ENCODE results near the gene PODN.

PODN gene

GRCh38 chr1:53061859-53062707, at the start of gene PODN:
PODN (plus strand) TSS chr1:53062213; CDS start chr1:53069856, 7,643 bp downstream.
- in situ Hi-C loops (cut with MboI; ENCODE audit: low sequenced_read_pairs), result no loop called here

DNA sequence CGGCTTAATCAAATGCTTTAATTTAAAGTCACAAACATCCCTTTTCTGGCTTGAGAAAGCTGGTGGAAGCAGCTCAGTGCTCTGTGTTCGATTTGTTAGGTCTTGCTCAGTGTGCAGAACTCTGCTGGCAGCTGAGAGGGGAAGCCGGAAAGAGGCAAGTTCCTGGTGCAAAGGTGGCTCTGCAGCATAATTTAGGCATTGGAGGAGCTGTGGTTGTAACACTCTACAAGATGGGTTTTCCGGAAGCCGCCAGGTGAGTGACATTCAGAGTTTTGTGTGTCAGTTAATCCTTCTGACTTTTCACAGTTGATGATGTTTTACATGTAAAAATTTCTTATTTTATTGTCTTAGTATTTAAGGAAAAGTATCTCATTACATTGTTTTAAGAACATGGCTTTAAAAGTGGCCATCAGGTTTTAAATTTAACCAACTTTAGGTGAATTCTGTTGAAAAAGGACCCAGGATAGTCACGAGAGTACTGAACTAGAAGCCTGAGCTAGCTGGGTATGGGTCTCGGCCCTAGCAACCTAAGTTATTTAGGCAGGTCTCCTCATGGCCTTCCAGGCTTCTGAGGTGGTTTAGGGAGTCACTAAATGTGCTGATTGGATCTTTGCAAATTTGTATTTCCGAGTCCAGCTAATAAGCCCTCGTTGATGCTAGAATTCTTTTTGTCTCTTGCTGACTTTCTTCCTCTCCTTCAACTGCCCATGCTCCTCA, 47.1 kb upstream of the PODN start:
- in situ Hi-C loops (cut with MboI; ENCODE audit: low sequenced_read_pairs), result no loop called here

DNA sequence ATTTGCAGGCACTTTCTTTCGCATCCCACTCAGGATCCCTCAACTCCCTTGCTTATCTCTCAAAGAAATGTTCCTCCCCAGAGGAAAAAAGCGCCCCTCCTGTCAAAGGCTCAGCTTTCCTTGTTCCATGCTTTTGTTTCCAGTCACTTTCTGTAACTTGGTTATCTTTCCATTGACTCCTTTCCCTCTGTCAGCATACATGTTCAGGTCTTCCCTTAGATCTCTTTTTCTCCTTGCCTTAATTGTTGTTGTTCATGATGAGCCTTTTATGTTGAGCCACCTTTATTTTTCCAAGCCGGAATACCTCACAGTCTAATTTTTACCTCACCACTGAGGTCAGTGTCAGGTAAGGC, 46.5 kb upstream of the PODN start:
- in situ Hi-C loops (cut with MboI; ENCODE audit: low sequenced_read_pairs), result no loop called here

DNA sequence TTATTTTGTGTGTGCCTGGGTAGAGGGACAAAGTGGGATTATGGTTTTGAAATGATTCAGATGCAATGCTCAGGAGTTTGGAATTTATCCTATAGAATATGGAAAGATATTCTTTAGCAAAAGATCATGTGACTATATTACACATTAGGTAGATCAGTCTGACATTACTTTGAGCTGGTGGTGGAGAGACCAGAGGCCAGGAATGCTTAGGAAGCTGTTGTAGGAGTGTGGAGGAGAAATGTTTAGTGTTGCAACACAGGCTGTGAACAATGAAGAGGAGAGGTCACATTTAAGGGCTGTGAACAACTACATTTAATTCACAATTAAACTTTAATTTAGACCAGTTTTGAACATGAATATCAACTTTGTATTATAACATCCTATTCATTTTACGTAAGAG, 45.3 kb upstream of the PODN start:
- in situ Hi-C loops (cut with MboI; ENCODE audit: low sequenced_read_pairs), result no loop called here

- in situ Hi-C loops (cut with MboI; ENCODE audit: low sequenced_read_pairs), result no loop called here
These were observed 41.4 kb upstream of the PODN start for GRCh38 chr1:53020588-53020987.

GRCh38 chr1:53022179-53022578, 39.8 kb upstream of the PODN start:
- in situ Hi-C loops (cut with MboI; ENCODE audit: low sequenced_read_pairs), result no loop called here

DNA sequence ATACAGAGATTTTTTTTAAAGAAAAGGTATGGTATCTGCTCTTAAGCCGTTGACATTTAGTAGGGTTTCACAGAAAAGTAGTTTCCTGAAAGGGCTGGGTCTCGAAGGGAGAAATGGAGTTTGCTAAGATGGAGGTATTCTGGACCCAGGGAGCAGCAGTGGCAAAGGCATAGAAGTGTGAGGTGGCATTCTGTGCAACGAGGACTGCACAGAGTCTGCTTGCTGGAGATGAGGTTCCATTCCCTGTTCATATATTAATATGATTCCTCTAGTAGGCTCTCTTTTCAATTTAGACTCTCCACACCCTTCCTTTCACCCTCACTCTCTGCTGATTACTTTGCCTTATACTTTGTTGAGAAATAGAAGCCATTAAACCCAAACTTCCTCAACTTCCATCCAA, 38.5 kb upstream of the PODN start:
- in situ Hi-C loops (cut with MboI; ENCODE audit: low sequenced_read_pairs), result no loop called here

DNA sequence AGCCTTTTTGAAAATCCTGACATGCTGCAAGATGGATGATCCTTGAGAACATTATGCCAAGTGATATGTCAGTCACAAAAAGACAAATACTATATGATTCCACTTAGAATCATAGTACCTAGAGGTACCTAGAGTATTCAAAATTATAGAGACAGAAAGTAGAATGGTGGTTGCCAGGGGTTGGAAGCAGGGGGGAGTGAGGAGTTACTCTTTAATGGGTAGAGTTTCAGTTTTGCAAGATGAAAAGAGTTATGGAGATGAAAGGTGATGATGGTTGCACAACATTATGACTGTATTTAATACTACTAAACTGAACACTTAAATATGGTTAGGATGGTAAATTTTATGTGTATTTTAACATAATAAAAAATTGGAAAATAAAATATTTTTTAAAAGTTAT, 37.9 kb upstream of the PODN start:
- in situ Hi-C loops (cut with MboI; ENCODE audit: low sequenced_read_pairs), result no loop called here

- in situ Hi-C loops (cut with MboI; ENCODE audit: low sequenced_read_pairs), result no loop called here
These were observed 36.8 kb upstream of the PODN start for GRCh38 chr1:53025034-53025768.

- in situ Hi-C loops (cut with MboI; ENCODE audit: low sequenced_read_pairs), result no loop called here
These were observed 36.3 kb upstream of the PODN start for GRCh38 chr1:53025769-53026112.

DNA sequence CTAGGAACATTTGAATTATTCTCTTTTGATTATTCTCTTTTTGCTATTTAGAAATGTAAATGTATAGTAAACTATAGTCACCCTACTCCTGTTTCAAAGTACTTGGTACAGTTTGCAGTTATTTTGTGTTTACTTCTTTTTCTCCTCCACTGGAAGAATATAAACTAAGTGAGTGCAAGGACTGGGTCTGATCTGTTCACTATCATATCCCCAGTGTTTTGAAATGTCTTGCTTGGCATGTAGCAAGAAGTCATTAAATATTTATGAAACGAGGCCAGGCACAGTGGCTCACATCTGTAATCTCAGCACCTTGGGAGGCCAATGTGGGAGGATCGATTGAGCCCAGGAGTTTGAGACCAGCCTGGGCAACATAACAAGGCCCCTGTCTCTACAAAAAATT, 35.8 kb upstream of the PODN start:
- in situ Hi-C loops (cut with MboI; ENCODE audit: low sequenced_read_pairs), result no loop called here

GRCh38 chr1:53031732-53032131, 30.3 kb upstream of the PODN start:
- in situ Hi-C loops (cut with MboI; ENCODE audit: low sequenced_read_pairs), result no loop called here

DNA sequence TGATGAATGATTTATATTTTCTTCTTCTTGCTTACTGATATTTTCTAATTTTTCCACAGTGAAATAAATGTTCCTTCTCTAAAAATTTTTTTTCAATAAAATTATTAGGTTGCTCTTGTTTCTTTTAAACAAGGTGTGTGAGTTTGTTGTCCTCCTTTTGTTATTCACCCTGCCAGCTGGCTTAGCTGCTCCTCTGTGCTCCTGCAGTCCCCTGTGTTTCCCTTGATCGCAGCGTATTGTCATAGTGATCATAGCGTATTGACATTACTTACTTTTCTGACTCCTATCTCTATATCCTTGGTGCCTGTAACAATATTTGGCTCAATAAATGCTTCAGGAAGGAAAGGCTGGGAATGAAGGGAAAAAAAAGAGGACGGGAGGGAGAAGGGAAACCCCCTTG, 24.9 kb upstream of the PODN start:
- in situ Hi-C loops (cut with MboI; ENCODE audit: low sequenced_read_pairs), result no loop called here

- in situ Hi-C loops (cut with MboI; ENCODE audit: low sequenced_read_pairs), result no loop called here
These were observed 23.4 kb upstream of the PODN start for GRCh38 chr1:53038566-53038965.

DNA sequence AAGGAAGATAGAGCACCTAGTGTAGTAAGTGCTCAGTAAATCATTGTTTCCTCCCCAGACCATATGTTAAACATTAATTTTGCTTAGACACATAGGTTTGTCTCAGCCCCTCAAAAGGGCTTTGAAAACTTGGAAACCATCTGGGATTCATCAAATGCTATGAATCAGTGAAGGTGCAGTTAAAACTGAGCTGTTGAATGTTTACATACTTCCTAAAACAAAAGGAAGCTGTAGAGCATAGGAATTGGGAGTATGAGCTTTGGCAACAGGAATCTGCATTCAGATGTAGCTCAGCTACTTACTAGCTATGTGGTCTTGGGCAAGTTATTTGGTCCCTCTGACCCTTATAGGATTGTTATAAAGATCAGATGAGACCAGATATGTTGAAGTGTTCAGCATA, 18.7 kb upstream of the PODN start:
- in situ Hi-C loops (cut with MboI; ENCODE audit: low sequenced_read_pairs), result no loop called here

GRCh38 chr1:53044926-53045325, 17.1 kb upstream of the PODN start:
- in situ Hi-C loops (cut with MboI; ENCODE audit: low sequenced_read_pairs), result no loop called here

- in situ Hi-C loops (cut with MboI; ENCODE audit: low sequenced_read_pairs), result no loop called here
These were observed 15.1 kb upstream of the PODN start for GRCh38 chr1:53046930-53047329.

DNA sequence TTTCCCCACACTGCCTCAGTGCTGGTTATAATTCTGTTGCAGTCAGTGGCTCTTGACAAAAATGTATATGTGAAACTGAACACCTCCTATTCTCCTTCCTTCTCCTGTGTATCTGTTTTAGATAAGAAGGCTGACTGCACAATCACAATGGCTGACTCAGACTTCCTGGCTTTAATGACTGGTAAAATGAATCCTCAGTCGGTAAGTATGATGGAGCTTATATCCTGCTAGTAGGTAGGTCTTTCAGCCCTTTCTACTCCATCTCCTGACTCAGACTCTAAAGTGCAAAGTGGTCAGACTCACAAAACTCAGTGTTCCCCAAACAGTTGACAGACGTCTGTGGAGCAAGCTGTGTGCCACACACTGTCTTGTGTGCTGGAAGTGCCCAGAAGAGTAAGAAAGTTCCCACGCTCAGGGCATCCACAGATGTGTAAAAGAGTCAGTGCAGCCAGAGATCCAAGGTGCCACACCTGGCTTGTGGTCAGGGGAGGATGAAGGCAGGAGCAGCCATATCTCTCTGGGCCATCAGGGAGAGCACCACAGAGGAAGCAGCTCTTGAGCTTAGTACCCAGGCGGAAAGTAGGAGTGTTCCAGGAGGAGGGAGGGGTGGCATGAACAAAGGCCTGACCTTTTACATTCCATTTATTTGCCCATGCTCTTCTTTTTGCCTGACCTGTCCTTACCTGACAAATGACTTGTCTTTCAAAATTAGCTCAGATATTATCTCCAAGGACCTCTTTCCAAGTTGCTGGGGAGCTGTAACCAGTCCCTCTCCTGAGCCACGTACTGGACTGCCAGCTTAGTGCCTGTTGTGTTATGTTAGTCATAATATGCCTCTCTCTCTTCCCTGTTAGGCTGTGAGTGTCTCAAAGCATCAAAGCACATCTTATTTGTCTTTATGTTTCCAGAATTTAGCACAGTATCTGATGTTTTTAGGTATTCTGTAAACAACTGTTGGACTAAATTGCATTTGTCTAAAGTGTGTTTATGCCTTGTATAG, 14.0 kb upstream of the PODN start:
- in situ Hi-C loops (cut with MboI; ENCODE audit: low sequenced_read_pairs), result no loop called here

DNA sequence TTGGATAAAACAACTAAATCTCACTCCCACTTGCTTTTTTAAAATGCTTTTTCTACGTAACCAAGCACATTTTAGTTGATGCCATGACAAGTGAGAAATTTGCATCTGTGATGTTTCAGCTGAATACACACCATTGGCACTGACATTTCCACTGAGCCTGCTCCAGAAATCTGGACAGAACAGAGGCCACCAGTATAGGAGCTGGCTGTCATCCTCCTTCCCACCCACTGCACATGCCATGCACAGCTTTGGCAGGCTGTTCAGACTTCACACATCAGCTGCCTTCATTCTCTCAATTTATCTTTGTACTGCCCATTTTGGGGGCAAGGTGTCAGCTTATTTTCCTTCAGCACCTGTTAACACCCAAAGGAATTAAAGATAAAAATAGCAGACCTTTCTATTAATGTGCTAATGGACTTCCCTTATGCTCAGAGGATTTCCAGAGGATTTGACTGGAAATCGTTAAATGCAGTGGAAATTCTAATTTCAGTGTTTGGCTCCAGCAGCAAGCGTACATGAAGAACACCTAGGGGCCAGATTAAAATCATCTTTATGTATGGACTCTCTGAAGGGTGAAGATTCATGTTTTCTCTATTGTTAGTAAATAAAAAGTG, 12.9 kb upstream of the PODN start:
- in situ Hi-C loops (cut with MboI; ENCODE audit: low sequenced_read_pairs), result no loop called here

DNA sequence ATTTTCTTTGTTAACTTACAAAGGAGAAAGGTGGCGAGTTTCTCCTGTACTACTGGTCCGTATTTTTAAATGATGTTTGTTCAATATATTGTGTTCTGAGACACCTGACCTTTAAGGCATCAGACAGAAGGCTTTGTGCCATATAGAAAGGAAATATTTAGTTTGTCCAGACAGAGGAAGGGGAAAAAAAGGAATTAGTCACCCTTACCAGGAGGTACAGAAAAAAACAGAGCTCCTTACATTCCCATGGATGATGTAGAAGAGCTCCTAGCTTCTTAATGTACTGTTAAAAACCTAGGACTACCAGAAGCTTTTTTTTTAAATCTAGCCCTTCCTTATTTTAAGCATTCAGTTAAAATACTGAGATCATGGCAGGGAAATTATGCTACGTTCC, 12.4 kb upstream of the PODN start:
- in situ Hi-C loops (cut with MboI; ENCODE audit: low sequenced_read_pairs), result no loop called here
